Astrocyte (in vitro differentiated cells and primary cell): ENCODE measurements around the gene PRR15.

Experiments used
- EZH2 ChIP-seq: IDR thresholded peaks from 2 replicates; pipeline ENCODE4 v1.6.1; 2012; ENCODE audit warnings: mild to moderate bottlenecking, low read length, inconsistent platforms; ENCODE audit not compliant: insufficient read depth
- TF ChIP-seq, protein P1 (sequence below): IDR thresholded peaks from 2 replicates; pipeline ENCODE4 v1.5.1; 2011; ENCODE audit warnings: low read depth, mild to moderate bottlenecking, inconsistent platforms, low read length, moderate library complexity; ENCODE audit not compliant: insufficient read depth

DNA sequence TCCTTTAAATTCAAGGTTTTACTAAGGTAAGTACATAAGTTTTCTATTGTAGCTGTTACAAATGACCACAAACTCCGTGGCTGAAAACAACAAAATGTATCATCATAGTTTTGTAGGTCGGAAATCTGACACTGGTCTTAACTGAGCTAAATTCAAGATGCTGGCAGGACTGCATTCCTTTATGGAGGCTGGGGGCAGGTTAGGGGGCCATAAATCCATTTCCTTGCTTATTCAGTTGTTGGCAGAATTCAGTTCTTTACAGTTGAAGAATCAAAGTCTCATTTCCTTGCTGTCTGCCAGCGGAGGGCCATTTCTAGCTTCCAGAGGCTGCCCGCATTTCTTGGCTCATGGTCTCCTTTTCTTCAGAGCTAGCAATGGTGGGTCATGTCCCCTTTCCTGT, 11.2 kb upstream of the PRR15 start:
- TF ChIP-seq, protein P1, sequence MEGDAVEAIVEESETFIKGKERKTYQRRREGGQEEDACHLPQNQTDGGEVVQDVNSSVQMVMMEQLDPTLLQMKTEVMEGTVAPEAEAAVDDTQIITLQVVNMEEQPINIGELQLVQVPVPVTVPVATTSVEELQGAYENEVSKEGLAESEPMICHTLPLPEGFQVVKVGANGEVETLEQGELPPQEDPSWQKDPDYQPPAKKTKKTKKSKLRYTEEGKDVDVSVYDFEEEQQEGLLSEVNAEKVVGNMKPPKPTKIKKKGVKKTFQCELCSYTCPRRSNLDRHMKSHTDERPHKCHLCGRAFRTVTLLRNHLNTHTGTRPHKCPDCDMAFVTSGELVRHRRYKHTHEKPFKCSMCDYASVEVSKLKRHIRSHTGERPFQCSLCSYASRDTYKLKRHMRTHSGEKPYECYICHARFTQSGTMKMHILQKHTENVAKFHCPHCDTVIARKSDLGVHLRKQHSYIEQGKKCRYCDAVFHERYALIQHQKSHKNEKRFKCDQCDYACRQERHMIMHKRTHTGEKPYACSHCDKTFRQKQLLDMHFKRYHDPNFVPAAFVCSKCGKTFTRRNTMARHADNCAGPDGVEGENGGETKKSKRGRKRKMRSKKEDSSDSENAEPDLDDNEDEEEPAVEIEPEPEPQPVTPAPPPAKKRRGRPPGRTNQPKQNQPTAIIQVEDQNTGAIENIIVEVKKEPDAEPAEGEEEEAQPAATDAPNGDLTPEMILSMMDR: no peak
- TF ChIP-seq EZH2: no peak
